Endothelial cell of umbilical vein (primary cell): ENCODE measurements around the gene SCAI.
"Not testable (repeated sequence)": the region's sequence is repeated elsewhere in the genome, so short reads cannot be mapped to it uniquely, and the experiment has no call there.

ENCODE experiments used
- EZH2 ChIP-seq: IDR thresholded peaks from 2 replicates; pipeline ENCODE4 v1.6.1; 2012; ENCODE audit warnings: borderline replicate concordance, low read depth, mild to moderate bottlenecking, moderate library complexity, low read length, inconsistent platforms; ENCODE audit not compliant: severe bottlenecking
- TF ChIP-seq, protein P1 (sequence below), 2 donors: IDR thresholded peaks; 1 replicate in 1 of 2; 2 replicates in 1 of 2; pipeline ENCODE4 v1.5.1; 2011; ENCODE audit warnings: low read length in 2 of 2, mild to moderate bottlenecking in 2 of 2, moderate library complexity in 2 of 2, control low read depth in 1 of 2, inconsistent platforms in 1 of 2, low read depth in 1 of 2; ENCODE audit not compliant: insufficient read depth in 1 of 2; ENCODE audit errors: extremely low read depth in 1 of 2

DNA sequence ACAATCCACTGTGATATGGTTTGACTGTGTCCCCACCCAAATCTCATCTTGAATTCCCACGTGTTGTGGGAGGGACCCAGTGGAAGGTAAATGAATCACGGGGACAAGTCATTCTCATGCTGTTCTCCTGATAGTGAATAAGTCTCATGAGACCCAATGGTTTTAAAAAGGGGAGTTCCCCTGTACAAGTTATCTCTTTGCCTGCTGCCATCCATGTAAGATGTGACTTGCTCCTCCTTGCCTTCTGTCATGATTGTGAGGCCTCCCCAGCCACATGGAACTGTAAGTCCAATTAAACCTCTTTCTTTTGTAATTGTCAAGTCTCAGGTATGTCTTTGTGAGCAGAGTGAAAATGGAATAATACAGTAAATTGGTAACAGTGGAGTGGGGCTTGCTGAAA is 62.5 kb downstream of the SCAI start:
- TF ChIP-seq EZH2 = not testable (repeated sequence)
- TF ChIP-seq, protein P1, sequence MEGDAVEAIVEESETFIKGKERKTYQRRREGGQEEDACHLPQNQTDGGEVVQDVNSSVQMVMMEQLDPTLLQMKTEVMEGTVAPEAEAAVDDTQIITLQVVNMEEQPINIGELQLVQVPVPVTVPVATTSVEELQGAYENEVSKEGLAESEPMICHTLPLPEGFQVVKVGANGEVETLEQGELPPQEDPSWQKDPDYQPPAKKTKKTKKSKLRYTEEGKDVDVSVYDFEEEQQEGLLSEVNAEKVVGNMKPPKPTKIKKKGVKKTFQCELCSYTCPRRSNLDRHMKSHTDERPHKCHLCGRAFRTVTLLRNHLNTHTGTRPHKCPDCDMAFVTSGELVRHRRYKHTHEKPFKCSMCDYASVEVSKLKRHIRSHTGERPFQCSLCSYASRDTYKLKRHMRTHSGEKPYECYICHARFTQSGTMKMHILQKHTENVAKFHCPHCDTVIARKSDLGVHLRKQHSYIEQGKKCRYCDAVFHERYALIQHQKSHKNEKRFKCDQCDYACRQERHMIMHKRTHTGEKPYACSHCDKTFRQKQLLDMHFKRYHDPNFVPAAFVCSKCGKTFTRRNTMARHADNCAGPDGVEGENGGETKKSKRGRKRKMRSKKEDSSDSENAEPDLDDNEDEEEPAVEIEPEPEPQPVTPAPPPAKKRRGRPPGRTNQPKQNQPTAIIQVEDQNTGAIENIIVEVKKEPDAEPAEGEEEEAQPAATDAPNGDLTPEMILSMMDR (IDR thresholded peaks at IDR 0.05; ENCODE audit: extremely low read depth in 1 of 2, insufficient read depth in 1 of 2, low read depth in 1 of 2, low read length in 2 of 2) = not testable (repeated sequence)
